ENCODE data around the gene IFNGR1.

The IFNGR1 gene

DNA sequence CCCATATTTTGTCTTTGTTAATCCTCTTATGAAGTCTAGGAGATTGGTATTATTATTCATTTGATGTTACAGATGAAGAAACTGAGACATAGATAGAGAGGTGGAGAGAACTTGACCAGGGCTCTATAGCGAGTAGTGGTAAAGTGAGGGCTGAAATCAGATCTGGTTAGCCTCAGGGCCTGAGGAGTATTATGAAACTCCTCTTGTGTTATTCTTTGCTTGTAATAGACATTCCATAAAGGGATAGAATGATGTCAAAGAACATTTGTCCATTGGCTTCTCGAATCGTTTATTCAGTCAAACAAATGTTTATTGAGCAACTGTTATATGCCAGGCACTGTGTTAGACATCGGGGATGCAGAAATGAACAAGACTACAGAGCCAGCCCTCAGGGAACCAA lies 45.7 kb downstream of the IFNGR1 start, which contains the start of gene IL22RA2:
IL22RA2 (minus strand) TSS at position 144 of the 400 bp plus-strand sequence. CDS start 11,895 bp downstream, outside the sequence.
- DNase-seq, result no peak

DNA sequence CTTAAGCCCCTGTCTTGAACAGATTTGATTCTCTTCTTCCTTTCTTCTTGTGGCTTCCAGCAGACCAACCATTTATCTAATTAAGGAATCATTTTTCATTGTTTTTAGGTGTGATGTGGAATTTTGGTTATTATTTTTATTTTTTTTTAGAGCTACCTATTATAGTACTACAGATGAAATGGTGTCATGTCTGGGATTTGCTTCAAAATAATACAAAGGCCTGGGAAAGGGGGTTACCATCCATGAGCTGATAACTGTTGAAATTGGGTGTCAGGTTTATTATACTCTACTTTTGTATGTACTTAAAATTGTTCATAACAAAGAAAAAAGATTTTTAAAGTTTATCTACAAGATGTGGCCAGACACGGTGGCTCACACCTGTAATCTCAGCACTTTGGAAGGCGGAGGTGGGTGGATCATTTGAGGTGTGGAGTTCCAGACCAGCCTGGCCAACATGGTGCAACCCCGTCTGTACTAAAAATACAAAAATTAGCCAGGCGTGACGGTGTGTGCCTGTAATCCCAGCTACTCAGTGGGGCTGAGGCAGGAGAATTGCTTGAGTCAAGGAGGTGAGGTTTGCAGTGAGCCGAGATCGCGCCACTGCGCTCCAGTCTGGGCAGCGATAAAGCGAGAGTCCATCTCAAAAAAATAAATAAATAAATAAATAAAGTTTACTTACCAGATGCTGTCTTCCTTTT lies 46.3 kb downstream of the IFNGR1 start:
- no peak for DNase-seq

DNA sequence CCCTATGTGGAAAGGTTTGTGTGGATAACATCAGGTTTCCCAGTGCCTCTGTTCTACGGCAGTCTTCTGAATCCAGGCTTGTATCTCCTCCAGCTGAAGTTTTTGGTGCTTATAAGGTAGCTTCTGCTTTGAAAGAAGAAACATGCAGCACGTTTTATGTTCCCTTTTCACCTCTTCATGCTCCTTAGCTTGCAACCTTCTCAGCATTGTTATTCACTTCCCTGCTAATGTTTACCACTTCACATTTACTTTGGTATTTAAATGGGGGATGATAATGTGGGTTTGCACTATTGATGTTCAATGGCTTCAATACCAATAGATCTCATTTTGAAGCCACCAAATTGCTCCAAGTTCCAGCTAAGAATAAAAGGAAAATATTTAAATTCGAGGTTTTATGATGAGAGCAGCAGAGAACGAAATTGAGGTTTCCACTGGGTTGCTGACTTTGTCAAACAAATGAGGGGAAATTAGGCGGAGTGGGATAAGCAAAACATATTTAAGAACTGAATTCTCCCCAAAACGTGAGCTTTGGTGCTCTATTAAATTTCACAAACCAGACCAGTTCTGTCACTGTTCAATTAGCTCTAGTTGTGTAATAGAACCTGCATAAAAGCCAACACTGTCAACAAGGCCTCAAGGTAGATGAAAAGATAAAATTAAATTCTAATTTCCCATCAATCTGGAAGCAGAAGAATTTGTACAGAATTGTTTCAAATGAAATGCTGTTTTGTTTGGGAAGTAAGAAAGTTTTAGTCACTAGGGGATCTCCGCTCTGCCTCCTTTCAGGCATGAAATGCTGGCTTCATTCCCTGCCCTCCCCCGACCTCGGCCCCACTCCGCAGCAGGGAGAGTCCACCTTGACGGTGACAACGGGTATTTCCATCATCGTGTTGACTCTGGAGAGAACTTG lies 47.1 kb downstream of the IFNGR1 start:
- no peak for DNase-seq

DNA sequence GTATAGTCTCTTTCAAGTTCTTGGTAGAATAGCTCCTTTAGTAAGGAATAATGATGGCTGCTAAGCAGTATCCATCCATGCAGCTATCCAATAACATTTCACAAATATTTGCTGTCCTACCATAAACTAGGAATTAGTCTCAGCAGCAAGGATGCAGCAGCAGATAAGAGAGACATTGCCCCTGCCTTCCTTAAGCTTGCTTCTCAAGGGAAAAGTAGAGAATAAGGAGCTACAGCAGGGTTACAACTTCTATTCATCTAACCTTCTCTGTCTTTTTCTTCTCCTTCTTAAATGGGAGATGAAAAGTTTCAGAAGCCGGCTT lies 48.2 kb downstream of the IFNGR1 start:
- no peak for DNase-seq

DNA sequence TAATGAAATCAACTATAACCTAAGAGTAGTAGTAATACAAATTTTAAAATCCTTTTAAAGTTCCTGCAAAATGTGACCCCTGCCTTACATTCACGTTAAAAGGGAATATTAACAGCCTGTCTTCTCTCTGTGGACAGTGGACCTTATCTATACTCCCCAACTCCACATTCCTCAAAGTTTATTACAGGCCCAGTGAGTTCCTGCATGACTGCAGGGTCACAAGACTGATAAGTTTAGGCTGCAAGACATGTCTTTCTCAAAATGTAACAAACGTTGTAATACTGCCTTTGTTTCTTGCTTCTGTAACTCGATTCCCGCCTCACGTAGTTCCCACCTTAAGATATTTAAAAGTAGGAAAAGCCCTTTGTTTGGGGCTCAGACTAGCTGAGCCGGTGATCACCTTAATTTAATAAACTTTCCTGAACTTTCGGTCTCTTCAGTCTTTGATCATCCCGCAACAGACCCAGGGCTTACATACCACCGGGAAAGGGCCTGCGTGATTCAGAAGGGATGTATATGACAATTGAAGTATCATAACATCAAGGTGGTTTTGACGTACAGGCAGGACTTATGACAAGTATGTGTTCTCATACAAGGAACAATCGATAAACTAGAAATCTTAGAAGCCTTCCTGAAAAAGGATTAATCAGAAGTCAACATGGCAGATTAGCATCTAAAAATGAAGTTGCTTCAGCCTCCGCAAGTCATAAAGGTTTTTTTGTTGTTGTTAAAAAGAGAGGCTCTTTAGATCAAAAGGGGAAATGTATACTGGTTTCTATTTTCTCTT lies 48.7 kb downstream of the IFNGR1 start:
- DNase-seq, result no peak

DNA sequence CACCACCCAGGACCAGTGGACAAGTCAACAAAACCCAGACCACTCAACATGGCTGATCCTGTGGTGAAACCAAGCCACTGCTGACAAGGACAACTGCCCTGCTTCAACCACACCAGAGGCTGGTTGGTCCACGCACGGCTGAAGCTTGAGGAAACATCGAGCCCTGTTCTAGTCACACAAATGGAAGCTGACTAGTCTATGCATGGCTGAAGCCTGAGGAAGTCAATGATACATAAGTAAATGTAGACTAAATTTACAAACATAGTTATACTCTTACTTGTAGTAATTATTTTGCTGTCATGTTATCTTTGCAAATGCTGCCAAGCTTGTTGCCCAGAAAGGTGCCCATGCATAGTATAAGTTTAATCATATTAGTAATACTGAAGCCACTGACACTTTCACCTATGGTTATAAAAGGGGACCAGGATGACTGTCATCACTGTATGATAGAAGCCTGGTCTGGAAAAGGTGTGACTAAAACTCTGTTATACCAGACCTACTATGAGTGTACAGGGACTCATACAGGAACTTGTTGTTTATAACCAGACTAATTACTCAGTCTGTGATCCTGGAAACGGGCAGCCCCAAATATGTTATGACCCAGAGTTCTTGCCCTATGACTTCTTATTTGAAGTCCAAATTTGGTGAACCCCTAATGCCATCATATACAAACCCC lies 51.3 kb downstream of the IFNGR1 start:
- peak; percentile 31 for DNase-seq

DNA sequence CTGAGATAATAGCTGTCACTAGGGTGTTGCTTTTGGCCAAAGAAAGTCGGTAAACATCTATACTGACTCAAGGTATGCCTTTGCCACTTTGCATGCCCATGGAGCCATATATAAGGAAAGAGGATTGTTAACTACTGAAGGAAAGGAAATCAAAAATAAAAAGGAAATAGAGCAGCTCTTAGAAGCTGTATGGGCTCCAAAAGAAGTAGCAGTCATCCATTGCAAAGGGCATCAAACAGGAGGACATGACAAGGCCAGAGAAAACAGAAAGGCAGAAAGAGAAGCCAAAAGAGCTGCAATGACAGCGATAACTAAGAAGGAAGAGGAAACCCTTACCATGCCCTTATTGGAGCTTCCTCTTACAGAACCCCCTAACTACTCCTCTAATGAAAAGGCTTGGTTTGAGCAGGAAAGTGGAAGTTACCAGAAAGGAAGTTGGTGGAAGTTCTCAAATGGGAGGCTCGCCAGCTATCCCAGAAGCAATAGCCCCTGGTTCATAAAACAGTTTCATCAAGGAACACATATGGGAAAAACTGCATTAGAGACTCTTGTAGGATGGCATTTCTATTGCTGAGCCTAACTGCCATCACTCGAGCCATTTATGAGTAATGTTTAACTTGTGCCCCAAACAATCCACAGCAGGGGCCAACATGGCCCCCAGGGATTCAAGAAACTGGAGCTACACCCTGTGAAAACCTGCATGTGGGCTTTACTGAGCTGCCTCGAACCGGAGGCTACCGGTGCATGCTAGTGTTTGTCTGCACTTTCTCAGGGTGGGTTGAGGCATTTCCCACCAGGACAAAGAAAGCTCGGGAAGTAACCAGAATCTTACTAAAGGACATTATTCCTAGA lies 52.7 kb downstream of the IFNGR1 start:
- DNase-seq, result no peak

DNA sequence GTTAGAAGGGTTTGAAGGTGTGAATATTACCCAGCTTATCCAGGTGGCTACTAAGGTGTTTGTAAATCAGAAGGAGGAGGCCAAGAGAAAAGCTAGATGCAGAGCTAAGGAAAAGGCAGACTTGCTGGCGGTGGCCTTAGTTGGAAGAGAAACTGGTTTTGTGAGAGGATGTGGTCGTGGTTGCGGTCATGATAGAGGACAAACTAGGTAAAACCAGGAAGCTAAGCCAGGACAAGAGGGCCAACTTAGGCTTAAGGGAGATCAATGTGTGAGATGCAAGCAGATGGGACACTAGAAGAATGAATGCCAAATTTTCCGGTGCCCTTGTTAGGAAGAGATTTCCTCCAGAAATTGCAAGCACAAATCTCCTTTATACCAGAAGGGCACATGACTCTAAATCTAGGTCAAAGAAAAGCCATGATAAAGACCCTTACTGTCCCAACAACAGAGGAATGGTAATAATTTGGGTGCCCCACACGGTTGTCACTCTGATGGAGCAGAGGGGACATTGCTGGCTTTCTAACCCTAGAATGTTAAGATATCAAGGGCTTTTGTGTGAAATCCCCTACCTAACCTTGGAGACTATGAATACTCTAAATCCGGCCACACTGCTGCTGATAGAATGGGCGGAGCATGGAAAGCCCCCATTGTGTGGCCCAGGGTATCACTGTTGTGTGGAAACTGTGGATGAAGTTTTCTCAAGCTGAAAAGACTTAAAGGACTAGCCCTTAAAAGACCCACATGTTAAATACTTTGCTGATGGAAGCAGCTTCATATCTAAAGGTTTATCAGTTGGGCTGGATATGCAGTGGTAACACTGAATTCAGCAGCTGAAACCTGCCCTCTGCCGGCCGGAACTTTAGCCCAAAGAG lies 53.6 kb downstream of the IFNGR1 start:
- peak; percentile 31 for DNase-seq

DNA sequence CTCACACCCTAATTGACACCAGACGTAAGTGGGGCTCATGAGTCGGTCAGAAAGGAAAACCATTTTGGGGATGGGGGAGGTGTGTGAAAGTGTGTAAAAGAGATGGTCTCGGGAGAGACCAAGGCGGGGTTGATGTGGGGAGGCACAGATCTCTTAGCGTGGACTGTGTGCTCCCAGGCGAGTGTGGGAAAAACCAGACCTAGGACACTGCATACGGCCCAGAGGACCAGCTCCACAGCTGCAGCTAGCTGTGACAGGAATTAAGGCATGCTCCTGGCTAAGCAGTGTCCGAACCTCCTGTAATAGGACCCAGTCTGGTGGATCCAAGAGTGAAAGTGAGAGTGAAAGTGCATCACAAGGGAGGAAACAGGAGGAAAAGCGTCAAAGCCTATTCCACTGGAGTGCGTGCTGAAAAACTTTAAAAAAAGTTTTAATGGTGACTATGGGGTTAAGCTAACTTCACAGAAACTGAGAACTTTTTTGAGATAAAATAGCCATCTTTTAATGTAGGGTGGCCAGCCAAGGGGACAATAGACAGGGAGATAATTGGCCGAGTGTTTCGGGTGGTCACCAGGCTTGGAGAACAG lies 55.4 kb downstream of the IFNGR1 start:
- DNase-seq, result no peak

DNA sequence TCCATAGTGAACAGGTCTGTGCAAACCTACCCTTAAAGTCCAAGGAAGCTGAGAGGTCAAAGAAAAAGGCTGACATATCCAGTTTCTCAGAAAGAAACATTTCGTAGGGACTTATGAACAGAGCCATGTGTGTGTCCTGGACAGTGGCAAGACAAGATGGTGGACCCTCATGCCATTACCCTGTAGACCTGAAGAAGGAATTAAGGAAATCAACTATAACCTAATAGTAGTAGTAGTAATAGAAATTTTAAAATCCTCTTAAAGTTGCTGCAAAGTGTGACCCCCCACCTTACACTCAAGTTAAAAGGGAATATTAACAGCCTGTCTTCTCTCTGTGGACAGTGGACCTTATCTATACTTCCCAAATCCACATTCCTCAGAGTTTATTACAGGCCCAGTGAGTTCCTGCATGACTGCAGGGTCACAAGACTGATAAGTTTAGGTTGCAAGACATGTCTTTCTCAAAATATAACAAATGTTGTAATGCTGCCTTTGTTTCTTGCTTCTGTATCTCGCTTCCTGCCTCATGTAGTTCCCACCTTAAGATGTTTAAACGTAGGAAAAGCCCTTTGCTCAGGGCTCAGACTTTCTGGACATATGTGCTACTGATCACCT lies 56.4 kb downstream of the IFNGR1 start:
- DNase-seq, result no peak

DNA sequence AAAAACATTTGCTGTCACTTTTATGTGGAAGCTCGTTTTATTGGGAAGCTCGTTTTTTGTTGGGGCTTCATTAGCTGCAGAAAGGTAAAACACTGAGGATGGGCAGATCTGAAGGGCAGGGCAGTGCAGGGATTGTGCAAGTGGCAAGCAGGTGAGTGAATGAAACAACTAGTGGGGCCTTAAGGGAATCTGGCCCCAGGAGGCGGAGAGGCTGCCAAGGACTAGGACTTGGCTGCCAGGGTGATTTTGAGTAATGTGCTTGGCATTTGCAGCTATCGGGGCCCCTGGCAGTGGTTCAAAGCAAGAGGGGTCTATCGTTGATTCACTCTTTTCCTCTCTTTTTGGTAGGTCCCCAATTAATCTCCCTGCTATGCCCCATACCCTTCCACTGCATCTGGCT lies 57.2 kb downstream of the IFNGR1 start:
- DNase-seq, result no peak

DNA sequence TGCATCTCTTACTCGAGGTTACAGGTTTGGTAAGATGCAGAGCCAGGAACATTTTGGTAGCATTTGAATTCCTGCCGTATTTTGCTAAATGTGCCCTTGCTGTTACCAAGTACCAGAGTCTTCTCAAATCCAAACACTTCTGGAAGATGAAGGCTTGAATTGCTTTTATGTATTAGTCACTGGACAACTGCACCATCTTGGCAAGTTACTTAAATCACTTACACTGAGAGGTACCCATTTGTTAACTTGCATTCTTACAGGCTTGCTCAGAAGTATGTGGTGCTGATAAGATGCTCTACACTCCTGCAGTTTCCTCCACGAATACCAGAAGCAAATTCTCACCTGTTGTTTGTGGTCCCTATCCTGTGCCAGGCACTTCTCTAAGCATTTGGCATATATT lies 58.4 kb downstream of the IFNGR1 start:
- DNase-seq, result no peak

DNA sequence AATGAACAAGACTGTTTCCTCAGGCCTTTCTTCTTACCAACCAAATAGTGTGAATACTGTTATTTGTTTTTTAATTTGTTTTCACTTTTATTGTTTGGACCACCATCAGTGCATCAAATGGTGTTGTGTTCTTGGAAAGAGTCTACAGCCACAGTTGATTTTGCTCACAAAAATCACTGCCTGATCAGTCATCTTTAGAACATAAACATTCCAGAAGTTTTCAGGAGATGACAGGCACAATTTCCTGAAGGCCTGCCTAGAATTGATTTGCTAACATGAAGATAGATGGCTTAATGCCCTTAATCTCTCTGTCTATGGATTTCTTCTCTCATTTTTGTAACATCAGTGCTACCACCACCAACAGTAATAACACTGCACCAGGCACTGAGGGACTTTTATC lies 59.3 kb downstream of the IFNGR1 start:
- no peak for DNase-seq

DNA sequence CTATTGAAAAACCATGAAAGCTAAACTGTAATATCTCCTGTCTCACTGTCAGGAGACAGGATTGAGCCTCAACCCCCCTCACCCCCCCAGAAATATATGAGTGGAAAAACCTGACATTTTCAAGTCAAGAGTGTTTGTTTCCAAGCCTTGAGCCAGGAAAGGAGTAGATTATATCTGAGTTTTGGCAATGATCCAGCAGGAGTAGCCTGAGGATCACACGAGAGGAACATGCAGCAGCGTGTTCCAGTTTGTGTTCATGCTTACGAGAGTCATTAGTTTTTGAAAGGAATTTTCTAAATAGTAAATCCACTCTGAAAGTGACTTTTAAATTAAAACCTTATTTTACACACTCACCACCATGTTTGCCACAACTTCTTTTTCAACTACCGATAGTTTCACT lies 61.6 kb downstream of the IFNGR1 start:
- no peak for DNase-seq

DNA sequence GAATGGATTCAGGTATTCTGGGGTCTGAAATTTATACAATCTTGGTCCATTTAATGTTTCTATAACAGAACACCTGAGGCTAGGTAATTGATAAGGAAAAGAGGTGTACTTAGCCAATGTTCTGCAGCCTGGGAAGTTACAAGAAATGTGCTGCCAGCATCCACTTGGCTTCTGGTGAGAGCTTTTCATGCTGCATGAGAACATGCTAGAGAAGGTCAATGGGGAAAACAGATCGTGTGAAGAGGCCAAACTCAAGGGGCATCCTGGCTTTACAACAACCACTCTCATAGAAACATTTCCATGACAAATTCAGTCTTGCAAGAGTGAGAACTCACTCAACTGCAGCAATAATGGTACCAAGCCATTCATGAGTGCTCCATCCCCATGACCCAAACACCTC lies 62.5 kb downstream of the IFNGR1 start:
- DNase-seq, result no peak

DNA sequence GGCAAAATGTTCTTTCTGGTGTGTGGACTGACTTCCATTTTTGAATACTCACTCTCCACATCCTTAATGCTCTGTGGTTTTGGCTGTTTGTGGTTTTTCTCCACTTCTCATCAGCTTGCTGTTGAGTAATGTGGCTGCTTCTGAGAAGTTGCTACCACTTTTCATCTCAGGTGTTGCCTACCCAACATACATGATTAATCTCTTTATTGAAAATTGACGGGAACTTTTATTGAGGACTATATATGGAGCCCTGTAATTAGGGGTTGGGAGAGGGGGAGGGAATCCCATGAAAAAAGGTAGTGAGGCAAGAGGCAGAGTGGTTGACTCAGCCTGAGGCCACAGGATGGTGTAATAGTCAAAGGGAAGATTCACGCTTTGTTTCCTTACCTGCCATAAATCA lies 63.4 kb downstream of the IFNGR1 start:
- DNase-seq, result peak; percentile 41

DNA sequence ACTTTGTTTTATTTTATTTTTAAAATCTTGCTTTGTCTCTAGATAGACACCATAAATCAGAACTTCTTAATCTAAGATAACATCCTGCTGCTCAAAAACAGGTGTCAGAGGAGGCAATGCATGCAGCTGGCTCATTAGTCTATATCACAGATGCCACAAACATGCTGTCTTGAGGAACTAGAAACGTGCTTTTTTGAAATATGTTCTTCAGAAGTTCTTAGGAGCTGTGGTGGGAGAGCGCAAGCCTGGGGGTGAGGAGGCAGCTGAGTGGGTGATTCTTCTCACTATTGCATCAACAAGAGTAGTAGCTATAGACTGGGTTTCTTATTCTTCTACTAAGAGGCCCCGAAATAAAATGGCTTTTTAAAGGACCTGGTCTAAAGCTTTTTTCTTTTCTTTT lies 69.1 kb downstream of the IFNGR1 start:
- DNase-seq, result no peak

DNA sequence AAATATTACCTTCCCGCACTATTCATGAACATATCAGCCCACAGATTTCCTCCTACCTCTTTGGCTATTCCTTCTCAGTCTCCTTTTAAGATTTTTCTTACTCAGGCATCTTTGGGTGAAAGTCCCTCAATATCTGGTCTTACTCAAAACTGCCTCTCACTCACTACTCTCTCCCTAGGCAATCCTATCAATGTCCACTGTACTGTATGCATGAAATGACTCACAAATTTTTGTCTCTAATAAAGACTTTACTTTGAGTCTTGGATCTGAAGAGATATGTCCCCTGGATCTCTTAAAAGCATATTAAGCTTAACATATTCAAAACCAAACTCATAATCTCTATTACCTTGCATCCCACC lies 70.2 kb downstream of the IFNGR1 start:
- no peak for DNase-seq

DNA sequence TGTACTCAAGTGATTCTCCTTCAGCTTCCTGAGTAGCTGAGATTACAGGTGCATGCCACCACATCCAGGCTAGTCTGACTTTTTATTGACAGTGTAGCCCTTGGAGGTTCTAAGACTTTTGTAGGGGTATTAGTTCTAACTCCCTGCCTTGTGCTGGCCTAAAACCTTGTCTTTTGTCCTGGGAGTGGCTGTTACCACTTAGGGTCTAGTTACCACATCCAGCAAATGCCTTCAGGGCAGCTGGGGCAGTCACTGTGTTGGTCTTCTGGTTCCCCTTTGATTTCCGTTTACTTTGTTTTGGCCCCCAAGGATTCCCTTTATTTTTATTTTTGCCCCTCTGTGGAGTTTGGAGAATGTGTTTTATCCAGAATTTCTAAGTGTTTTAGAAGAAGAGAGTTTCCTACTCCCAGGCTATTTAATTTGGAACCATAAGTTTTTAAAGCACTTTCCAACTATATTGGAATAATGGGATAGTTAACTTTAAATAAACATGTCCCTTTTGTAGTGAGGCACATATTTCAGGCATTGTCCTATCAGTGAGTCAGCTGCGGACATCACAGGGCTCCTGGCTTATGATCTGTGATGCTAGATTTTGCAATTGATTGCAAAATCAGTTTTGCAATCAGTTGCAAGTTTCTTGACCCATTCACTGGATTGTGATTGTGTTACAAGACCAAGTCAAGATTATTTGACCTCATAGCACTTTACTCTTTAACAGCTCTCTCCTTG lies 70.7 kb downstream of the IFNGR1 start:
- no peak for DNase-seq
